Suprapubic skin (tissue), 4 donors: ENCODE results near the gene RAX2. TPM values are rescaled to one million over a fixed set of nuclear protein-coding genes. Genes with fewer than 3 reads are reported as not detected.

Experiments used
- DNase-seq, 2 donors: peaks; one replicate each; pipeline ENCODE4 v3.0.0-alpha.2; 2019; ENCODE audit warnings: low spot score in 2 of 2
- H3K27ac ChIP-seq: fragments of 200-600 bp; sonication (generic); one replicate; pipeline ENCODE4 v1.5.1; 2019
- H3K27me3 ChIP-seq: fragments of 200-600 bp; sonication (generic); one replicate; pipeline ENCODE4 v1.5.1; 2019
- H3K36me3 ChIP-seq: fragments of 200-600 bp; sonication (generic); one replicate; pipeline ENCODE4 v1.5.1; 2019
- H3K4me1 ChIP-seq: fragments of 200-600 bp; sonication (generic); one replicate; pipeline ENCODE4 v1.5.1; 2019
- H3K4me3 ChIP-seq: fragments of 200-600 bp; sonication (generic); one replicate; pipeline ENCODE4 v1.5.1; 2019; ENCODE audit warnings: mild to moderate bottlenecking
- H3K9me3 ChIP-seq: fragments of 200-600 bp; sonication (generic); one replicate; pipeline ENCODE4 v1.5.1; 2019
- EP300 ChIP-seq: sonication (generic); formaldehyde crosslinking; IDR thresholded peaks from one replicate; pipeline ENCODE4 v1.6.1; 2017; ENCODE audit warnings: antibody characterized with exemption
- POLR2A ChIP-seq, 2 donors: fragments of 450-650 bp; IDR thresholded peaks; one replicate each; pipeline ENCODE4 v1.6.1; 2017; ENCODE audit warnings: antibody characterized with exemption in 2 of 2, mild to moderate bottlenecking in 2 of 2, moderate library complexity in 2 of 2
- POLR2AphosphoS5 ChIP-seq, 3 donors: sonication (generic); formaldehyde crosslinking; IDR thresholded peaks; one replicate each; pipeline ENCODE4 v1.6.1; 2017; ENCODE audit warnings: antibody characterized with exemption in 3 of 3
- WGBS: methylation state at CpG from one replicate; pipeline ENCODE4 v1.1.5; 2018; 5-methylcytosine and 5-hydroxymethylcytosine counted together
- total RNA-seq, 4 donors: library from RNA; depleted of rRNA; stranded (reverse); fragments of >200 nt; gene quantifications; one replicate each; pipeline ENCODE4 v1.1.0, GENCODE V29; 2016
- TF ChIP-seq, protein P1 (sequence below), 2 donors: fragments of 200-600 bp in 1 of 2; fragments of 450-650 bp in 1 of 2; sonication (generic) in 1 of 2; IDR thresholded peaks; one replicate each; pipeline ENCODE4 v1.5.1; 2016 to 2019; ENCODE audit warnings: antibody characterized with exemption in 2 of 2, mild to moderate bottlenecking in 1 of 2, moderate library complexity in 1 of 2

RAX2 gene
- total RNA-seq, result not detected

- no peak within 1 kb of the TSS for H3K27ac ChIP-seq
- H3K4me3 ChIP-seq, result no peak within 1 kb of the TSS
- no peak for DNase-seq
- H3K36me3 ChIP-seq, result peaks cover 20% of the 10 kb centered on the region
- no peaks in the 10 kb centered on the region for H3K9me3 ChIP-seq
- TF ChIP-seq POLR2AphosphoS5 (IDR thresholded peaks at IDR 0.05) (no peak), POLR2A (IDR thresholded peaks at IDR 0.05) (no peak), EP300 (no peak)
- TF ChIP-seq, protein P1, sequence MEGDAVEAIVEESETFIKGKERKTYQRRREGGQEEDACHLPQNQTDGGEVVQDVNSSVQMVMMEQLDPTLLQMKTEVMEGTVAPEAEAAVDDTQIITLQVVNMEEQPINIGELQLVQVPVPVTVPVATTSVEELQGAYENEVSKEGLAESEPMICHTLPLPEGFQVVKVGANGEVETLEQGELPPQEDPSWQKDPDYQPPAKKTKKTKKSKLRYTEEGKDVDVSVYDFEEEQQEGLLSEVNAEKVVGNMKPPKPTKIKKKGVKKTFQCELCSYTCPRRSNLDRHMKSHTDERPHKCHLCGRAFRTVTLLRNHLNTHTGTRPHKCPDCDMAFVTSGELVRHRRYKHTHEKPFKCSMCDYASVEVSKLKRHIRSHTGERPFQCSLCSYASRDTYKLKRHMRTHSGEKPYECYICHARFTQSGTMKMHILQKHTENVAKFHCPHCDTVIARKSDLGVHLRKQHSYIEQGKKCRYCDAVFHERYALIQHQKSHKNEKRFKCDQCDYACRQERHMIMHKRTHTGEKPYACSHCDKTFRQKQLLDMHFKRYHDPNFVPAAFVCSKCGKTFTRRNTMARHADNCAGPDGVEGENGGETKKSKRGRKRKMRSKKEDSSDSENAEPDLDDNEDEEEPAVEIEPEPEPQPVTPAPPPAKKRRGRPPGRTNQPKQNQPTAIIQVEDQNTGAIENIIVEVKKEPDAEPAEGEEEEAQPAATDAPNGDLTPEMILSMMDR (IDR thresholded peaks at IDR 0.05), result no peak
- H3K27me3 ChIP-seq, result no peaks in the 10 kb centered on the region
- WGBS, result 22% methylated on average over 21 of the region's 23 CpGs
- H3K4me1 ChIP-seq, result no peaks in the 10 kb centered on the region
Observed at GRCh38 chr19:3771906-3772455, at the start of gene RAX2. TSS of gene RAX2 (minus strand) at chr19:3772228. CDS start at chr19:3771742, 486 bp downstream.

DNA sequence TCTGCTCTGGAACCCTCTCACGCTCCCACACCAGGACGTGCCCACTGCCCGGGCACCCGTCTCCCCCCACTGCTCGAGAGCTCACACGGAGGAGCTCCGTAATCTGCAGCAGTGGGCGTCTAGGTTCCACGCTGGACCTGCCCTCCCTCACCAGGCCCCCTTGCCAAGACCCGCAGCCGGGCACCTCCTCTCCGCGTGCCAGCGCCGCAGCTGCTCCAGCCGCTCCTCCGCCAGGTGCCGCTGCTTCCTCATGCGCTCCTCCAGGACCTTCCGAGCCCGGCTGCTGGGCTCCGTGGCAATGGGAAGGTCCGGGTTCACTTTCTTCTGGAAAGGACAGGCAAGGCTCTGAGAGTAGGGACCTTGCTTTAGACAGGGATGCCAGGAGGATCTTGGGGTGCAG is 49.1 kb upstream of the RAX2 start:
- H3K27me3 ChIP-seq, result peaks cover 15% of the 10 kb centered on the region
- no peak for TF ChIP-seq POLR2AphosphoS5 (IDR thresholded peaks at IDR 0.05)
- TF ChIP-seq, protein P1 (IDR thresholded peaks at IDR 0.05), result no peak
- 87% methylated on average over 15 of the region's 23 CpGs for WGBS
- H3K9me3 ChIP-seq, result no peaks in the 10 kb centered on the region
- no peak overlapping the region for H3K27ac ChIP-seq
- no peak for DNase-seq
- H3K4me1 ChIP-seq, result peaks cover 13% of the 10 kb centered on the region
- H3K36me3 ChIP-seq, result no peaks in the 10 kb centered on the region
- H3K4me3 ChIP-seq, result no peak overlapping the region

- TF ChIP-seq POLR2A (IDR thresholded peaks at IDR 0.05), result no peak
- TF ChIP-seq EP300, result no peak
- TF ChIP-seq, protein P1 (IDR thresholded peaks at IDR 0.05), result no peak
- TF ChIP-seq POLR2AphosphoS5 (IDR thresholded peaks at IDR 0.05), result no peak
- Histone ChIP-seq H3K4me3 (no peak overlapping the region), H3K27me3 (peaks cover 9% of the 10 kb centered on the region), H3K27ac (no peak overlapping the region), H3K36me3 (no peaks in the 10 kb centered on the region), H3K4me1 (peaks cover 13% of the 10 kb centered on the region), H3K9me3 (no peaks in the 10 kb centered on the region)
- no peak for DNase-seq
- WGBS, result 100% methylated on average over 7 of the region's 19 CpGs
Observed at GRCh38 chr19:3819989-3820388, 48.0 kb upstream of the RAX2 start.

DNA sequence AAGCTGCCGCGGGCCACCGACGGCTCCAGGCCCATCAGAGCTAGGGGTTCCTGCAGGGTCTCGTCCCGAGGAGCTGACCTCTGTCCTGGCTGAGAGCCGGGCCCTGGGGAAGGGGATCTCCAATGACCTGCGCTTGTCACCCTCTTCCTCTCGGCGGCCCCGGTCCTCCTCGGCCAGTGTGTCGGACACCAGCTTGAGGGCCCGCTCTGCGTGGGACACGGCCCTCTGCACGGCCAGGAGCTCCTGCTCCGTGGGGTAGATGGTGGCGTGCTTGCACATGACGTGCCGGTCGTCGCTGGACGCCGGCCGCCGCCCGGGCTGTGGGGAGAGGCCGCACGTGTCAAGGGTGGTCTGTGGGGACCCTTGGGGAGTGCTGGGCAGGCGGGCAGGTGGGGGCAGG is 46.9 kb upstream of the RAX2 start:
- TF ChIP-seq POLR2A (IDR thresholded peaks at IDR 0.05), result no peak
- TF ChIP-seq EP300, result no peak
- TF ChIP-seq, protein P1 (IDR thresholded peaks at IDR 0.05), result no peak
- H3K27me3 ChIP-seq, result peaks cover 7% of the 10 kb centered on the region
- 54% methylated on average over 18 of the region's 31 CpGs for WGBS
- H3K27ac ChIP-seq, result no peak overlapping the region
- peak overlapping the region; percentile 4 for H3K4me3 ChIP-seq
- H3K4me1 ChIP-seq, result peaks cover 13% of the 10 kb centered on the region
- DNase-seq, result no peak
- H3K9me3 ChIP-seq, result no peaks in the 10 kb centered on the region
- no peaks in the 10 kb centered on the region for H3K36me3 ChIP-seq

GRCh38 chr19:3818466-3818865 is 46.4 kb upstream of the RAX2 start:
- WGBS, result 13% methylated on average over 10 of the region's 11 CpGs
- TF ChIP-seq, protein P1 (IDR thresholded peaks at IDR 0.05), result no peak
- TF ChIP-seq EP300 (no peak), POLR2AphosphoS5 (IDR thresholded peaks at IDR 0.05) (no peak), POLR2A (IDR thresholded peaks at IDR 0.05) (no peak)
- peaks cover 7% of the 10 kb centered on the region for H3K27me3 ChIP-seq
- H3K4me3 ChIP-seq, result peak overlapping the region; percentile 4
- no peak for DNase-seq
- H3K9me3 ChIP-seq, result no peaks in the 10 kb centered on the region
- no peaks in the 10 kb centered on the region for H3K36me3 ChIP-seq
- H3K27ac ChIP-seq, result no peak overlapping the region
- peaks cover 13% of the 10 kb centered on the region for H3K4me1 ChIP-seq
